ENCODE data around the gene ARHGAP35.
"Not testable (repeated sequence)": the region's sequence is repeated elsewhere in the genome, so short reads cannot be mapped to it uniquely, and the experiment has no call there.

Gene ARHGAP35

GRCh38 chr19:46881092-46881491 is 20.3 kb downstream of the ARHGAP35 start:
- no peak for TF ChIP-seq CTCF (IDR thresholded peaks at IDR 0.05; ENCODE audit: low read length, missing control alignments)
- no peak for DNase-seq (ENCODE audit: low read depth)
- H3K4me3 ChIP-seq (replicated peaks; ENCODE audit: low read depth, low read length): no peak overlapping the region

- no peak overlapping the region for H3K4me3 ChIP-seq (replicated peaks; ENCODE audit: low read depth, low read length)
- no peak for DNase-seq (ENCODE audit: low read depth)
- no peak for TF ChIP-seq CTCF (IDR thresholded peaks at IDR 0.05; ENCODE audit: low read length, missing control alignments)
Observed at GRCh38 chr19:46882034-46882433, 21.2 kb downstream of the ARHGAP35 start.

- DNase-seq (ENCODE audit: low read depth); H3K4me3 ChIP-seq (replicated peaks; ENCODE audit: low read depth, low read length): not testable (repeated sequence)
Observed at GRCh38 chr19:46882751-46883150, 22.0 kb downstream of the ARHGAP35 start.

- DNase-seq (ENCODE audit: low read depth): no peak
- no peak for TF ChIP-seq CTCF (IDR thresholded peaks at IDR 0.05; ENCODE audit: low read length, missing control alignments)
- no peak overlapping the region for H3K4me3 ChIP-seq (replicated peaks; ENCODE audit: low read depth, low read length)
Observed at GRCh38 chr19:46885411-46885810, 24.6 kb downstream of the ARHGAP35 start.

- H3K4me3 ChIP-seq (replicated peaks; ENCODE audit: low read depth, low read length): no peak overlapping the region
- no peak for DNase-seq (ENCODE audit: low read depth)
- no peak for TF ChIP-seq CTCF (IDR thresholded peaks at IDR 0.05; ENCODE audit: low read length, missing control alignments)
Observed at GRCh38 chr19:46886546-46887239, 25.9 kb downstream of the ARHGAP35 start.

- no peak overlapping the region for H3K4me3 ChIP-seq (replicated peaks; ENCODE audit: low read depth, low read length)
- DNase-seq (ENCODE audit: low read depth): no peak
- TF ChIP-seq CTCF (IDR thresholded peaks at IDR 0.05; ENCODE audit: low read length, missing control alignments): no peak
Observed at GRCh38 chr19:46887240-46887782, 26.5 kb downstream of the ARHGAP35 start.

- DNase-seq (ENCODE audit: low read depth): peak; percentile 63
- no peak for TF ChIP-seq CTCF (IDR thresholded peaks at IDR 0.05; ENCODE audit: low read length, missing control alignments)
- no peak overlapping the region for H3K4me3 ChIP-seq (replicated peaks; ENCODE audit: low read depth, low read length)
Observed at GRCh38 chr19:46890423-46891170, 29.8 kb downstream of the ARHGAP35 start.
